Measurements from ENCODE around the gene CARS1.

- TF ChIP-seq, protein P1, sequence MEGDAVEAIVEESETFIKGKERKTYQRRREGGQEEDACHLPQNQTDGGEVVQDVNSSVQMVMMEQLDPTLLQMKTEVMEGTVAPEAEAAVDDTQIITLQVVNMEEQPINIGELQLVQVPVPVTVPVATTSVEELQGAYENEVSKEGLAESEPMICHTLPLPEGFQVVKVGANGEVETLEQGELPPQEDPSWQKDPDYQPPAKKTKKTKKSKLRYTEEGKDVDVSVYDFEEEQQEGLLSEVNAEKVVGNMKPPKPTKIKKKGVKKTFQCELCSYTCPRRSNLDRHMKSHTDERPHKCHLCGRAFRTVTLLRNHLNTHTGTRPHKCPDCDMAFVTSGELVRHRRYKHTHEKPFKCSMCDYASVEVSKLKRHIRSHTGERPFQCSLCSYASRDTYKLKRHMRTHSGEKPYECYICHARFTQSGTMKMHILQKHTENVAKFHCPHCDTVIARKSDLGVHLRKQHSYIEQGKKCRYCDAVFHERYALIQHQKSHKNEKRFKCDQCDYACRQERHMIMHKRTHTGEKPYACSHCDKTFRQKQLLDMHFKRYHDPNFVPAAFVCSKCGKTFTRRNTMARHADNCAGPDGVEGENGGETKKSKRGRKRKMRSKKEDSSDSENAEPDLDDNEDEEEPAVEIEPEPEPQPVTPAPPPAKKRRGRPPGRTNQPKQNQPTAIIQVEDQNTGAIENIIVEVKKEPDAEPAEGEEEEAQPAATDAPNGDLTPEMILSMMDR (IDR thresholded peaks at IDR 0.05; ENCODE audit: insufficient read depth, low read length): no peak
- TF ChIP-seq, protein P2, sequence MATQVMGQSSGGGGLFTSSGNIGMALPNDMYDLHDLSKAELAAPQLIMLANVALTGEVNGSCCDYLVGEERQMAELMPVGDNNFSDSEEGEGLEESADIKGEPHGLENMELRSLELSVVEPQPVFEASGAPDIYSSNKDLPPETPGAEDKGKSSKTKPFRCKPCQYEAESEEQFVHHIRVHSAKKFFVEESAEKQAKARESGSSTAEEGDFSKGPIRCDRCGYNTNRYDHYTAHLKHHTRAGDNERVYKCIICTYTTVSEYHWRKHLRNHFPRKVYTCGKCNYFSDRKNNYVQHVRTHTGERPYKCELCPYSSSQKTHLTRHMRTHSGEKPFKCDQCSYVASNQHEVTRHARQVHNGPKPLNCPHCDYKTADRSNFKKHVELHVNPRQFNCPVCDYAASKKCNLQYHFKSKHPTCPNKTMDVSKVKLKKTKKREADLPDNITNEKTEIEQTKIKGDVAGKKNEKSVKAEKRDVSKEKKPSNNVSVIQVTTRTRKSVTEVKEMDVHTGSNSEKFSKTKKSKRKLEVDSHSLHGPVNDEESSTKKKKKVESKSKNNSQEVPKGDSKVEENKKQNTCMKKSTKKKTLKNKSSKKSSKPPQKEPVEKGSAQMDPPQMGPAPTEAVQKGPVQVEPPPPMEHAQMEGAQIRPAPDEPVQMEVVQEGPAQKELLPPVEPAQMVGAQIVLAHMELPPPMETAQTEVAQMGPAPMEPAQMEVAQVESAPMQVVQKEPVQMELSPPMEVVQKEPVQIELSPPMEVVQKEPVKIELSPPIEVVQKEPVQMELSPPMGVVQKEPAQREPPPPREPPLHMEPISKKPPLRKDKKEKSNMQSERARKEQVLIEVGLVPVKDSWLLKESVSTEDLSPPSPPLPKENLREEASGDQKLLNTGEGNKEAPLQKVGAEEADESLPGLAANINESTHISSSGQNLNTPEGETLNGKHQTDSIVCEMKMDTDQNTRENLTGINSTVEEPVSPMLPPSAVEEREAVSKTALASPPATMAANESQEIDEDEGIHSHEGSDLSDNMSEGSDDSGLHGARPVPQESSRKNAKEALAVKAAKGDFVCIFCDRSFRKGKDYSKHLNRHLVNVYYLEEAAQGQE (IDR thresholded peaks at IDR 0.05; ENCODE audit: insufficient replicate concordance, low read depth): no peak
- TF ChIP-seq GABPA (IDR thresholded peaks at IDR 0.05; ENCODE audit: low read depth): no peak
Measured at GRCh38 chr11:3020011-3020410, 37.2 kb downstream of the CARS1 start.

Data from HL-60 (cell line).